ENCODE data around the gene CNOT8.

The CNOT8 gene

GRCh38 chr5:154865466-154866184 lies 7.2 kb downstream of the CNOT8 start:
- FAIRE-seq: no peak
- TF ChIP-seq POLR2A (IDR thresholded peaks at IDR 0.05; ENCODE audit: low read depth, low read length): no peak
- no peak for DNase-seq (ENCODE audit: insufficient read length, low spot score)

GRCh38 chr5:154866841-154867240 lies 8.4 kb downstream of the CNOT8 start:
- FAIRE-seq: no peak
- TF ChIP-seq POLR2A (IDR thresholded peaks at IDR 0.05; ENCODE audit: low read depth, low read length): no peak
- no peak for DNase-seq (ENCODE audit: insufficient read length, low spot score)

- DNase-seq (ENCODE audit: insufficient read length, low spot score): no peak
- no peak for FAIRE-seq
- TF ChIP-seq POLR2A (IDR thresholded peaks at IDR 0.05; ENCODE audit: low read depth, low read length): no peak
These were observed 10.3 kb downstream of the CNOT8 start for GRCh38 chr5:154868702-154869101.

- DNase-seq (ENCODE audit: insufficient read length, low spot score) (no peak), FAIRE-seq (no peak)
- no peak for TF ChIP-seq POLR2A (IDR thresholded peaks at IDR 0.05; ENCODE audit: low read depth, low read length)
These were observed 13.3 kb downstream of the CNOT8 start for GRCh38 chr5:154871734-154872133.

GRCh38 chr5:154873791-154874331 lies 15.4 kb downstream of the CNOT8 start:
- DNase-seq (ENCODE audit: insufficient read length, low spot score) (no peak), FAIRE-seq (no peak)
- TF ChIP-seq POLR2A (IDR thresholded peaks at IDR 0.05; ENCODE audit: low read depth, low read length): no peak

- DNase-seq (ENCODE audit: insufficient read length, low spot score) (no peak), FAIRE-seq (no peak)
- no peak for TF ChIP-seq POLR2A (IDR thresholded peaks at IDR 0.05; ENCODE audit: low read depth, low read length)
These were observed 20.4 kb downstream of the CNOT8 start for GRCh38 chr5:154878642-154879335.

GRCh38 chr5:154881986-154882385 lies 23.6 kb downstream of the CNOT8 start:
- no peak for TF ChIP-seq POLR2A (IDR thresholded peaks at IDR 0.05; ENCODE audit: low read depth, low read length)
- DNase-seq (ENCODE audit: insufficient read length, low spot score): no peak
- no peak for FAIRE-seq

GRCh38 chr5:154884424-154884823 lies 26.0 kb downstream of the CNOT8 start:
- no peak for DNase-seq (ENCODE audit: insufficient read length, low spot score)
- no peak for TF ChIP-seq POLR2A (IDR thresholded peaks at IDR 0.05; ENCODE audit: low read depth, low read length)
- no peak for FAIRE-seq

GRCh38 chr5:154885439-154885838 lies 27.0 kb downstream of the CNOT8 start:
- DNase-seq (ENCODE audit: insufficient read length, low spot score): no peak
- TF ChIP-seq POLR2A (IDR thresholded peaks at IDR 0.05; ENCODE audit: low read depth, low read length): no peak
- FAIRE-seq: no peak

- DNase-seq (ENCODE audit: insufficient read length, low spot score) (no peak), FAIRE-seq (no peak)
- no peak for TF ChIP-seq POLR2A (IDR thresholded peaks at IDR 0.05; ENCODE audit: low read depth, low read length)
These were observed 33.9 kb downstream of the CNOT8 start for GRCh38 chr5:154892369-154892771.

GRCh38 chr5:154893381-154893780 lies 35.0 kb downstream of the CNOT8 start:
- FAIRE-seq: no peak
- DNase-seq (ENCODE audit: insufficient read length, low spot score): no peak
- no peak for TF ChIP-seq POLR2A (IDR thresholded peaks at IDR 0.05; ENCODE audit: low read depth, low read length)

- no peak for FAIRE-seq
- no peak for TF ChIP-seq POLR2A (IDR thresholded peaks at IDR 0.05; ENCODE audit: low read depth, low read length)
- no peak for DNase-seq (ENCODE audit: insufficient read length, low spot score)
These were observed 37.5 kb downstream of the CNOT8 start for GRCh38 chr5:154895606-154896561.

- TF ChIP-seq POLR2A (IDR thresholded peaks at IDR 0.05; ENCODE audit: low read depth, low read length): no peak
- no peak for FAIRE-seq
These were observed 38.2 kb downstream of the CNOT8 start for GRCh38 chr5:154896562-154897165.

More at GRCh38 chr5:154896562-154897165, 38.2 kb downstream of the CNOT8 start:
- DNase-seq (ENCODE audit: insufficient read length, low spot score): no peak

Measured in H54 (cell line).